TTC549 (cell line): ENCODE measurements around the gene EIF1AD.
"Not testable (repeated sequence)": the region's sequence is repeated elsewhere in the genome, so short reads cannot be mapped to it uniquely, and the experiment has no call there.

Source experiments
- FAIRE-seq: peaks from 2 replicates; lab custom pipeline; 2012; peaks lifted over from hg19 to GRCh38; lab: Jason Lieb, UNC

Gene EIF1AD

DNA sequence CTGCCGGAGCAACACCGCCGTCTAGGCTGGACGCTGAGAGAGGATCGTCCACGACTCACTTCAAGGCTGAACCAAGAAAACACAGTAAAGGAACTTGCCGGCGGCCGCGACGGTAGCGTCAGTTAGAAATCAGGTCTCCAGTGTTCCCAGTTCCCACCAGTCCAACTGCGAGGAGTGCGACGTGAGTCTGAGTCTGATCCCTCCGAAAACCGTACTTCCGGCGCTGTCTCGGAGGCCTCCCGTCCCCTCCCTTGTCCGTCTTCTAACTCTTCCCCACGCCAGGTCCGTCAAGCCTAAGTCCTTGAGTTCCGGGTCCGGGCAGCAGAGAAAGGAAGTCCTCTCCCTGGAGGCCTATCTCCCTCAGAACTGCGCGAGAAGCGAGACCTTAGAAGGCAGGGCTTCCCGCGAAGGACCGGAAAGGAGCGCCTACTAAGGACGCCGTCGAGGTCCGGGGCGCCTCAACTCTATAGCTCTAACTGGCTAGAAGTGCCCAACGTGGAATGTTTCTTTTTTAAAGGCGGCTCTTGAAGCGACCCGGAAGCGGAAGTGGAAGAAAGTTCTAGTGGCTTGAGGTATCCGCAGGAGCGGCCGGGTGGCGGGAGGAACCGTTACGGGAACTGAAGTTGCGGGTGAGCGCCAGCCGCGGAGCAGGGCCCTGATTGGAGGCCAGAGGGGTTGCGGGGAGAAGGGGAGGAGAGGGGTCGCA is at the start of gene EIF1AD, which contains the start of gene BANF1:
EIF1AD (minus strand) TSS at position 216 of the 706 bp plus-strand sequence. CDS start 1,768 bp downstream, outside the sequence.
BANF1 (plus strand) TSS at position 562 of the 706 bp plus-strand sequence. CDS start 748 bp downstream, outside the sequence.
- FAIRE-seq, result peak; percentile 26

- no peak for FAIRE-seq
These were observed 49.4 kb upstream of the EIF1AD start for GRCh38 chr11:66051371-66051765.

GRCh38 chr11:66050581-66051231 is 48.7 kb upstream of the EIF1AD start:
- FAIRE-seq, result no peak

DNA sequence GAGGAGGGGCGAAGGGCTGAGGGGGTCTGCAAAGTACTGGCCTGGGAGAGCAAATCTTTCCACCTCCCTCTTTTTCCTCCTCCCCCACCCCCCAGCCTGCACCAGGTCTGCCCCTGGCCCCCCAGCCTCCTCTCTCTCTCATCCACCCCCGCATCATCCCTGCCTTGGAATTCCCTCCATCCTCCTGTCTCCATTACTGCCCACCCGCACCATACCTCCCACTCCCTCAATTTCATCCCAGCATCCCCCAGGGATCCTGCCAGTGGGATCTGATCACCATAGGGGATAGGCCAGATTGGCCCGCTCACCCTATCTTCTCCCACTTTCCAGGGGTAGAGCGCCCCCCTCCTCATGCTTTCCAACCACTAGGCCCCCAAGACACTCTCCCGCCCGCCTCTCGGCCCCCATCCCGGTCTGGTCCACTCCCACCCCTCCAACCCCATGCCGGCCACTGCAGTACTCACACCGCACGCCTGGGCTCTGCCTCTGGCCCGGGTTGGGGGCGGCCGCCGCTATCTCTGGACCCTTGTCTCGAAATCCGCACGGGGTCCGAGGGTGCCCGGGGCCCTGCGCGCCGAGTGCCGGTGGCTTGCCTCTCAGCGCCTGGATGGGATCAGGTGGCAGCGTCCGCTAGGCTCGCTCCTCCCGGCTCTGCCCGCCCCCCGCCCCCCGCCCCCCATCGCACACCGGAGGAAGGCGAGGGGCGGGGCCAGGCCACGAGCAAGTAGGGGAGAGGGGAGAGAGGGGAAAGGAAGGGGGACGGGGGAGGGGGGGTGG is 46.8 kb upstream of the EIF1AD start, which contains the start of gene GAL3ST3:
GAL3ST3 (minus strand) TSS at position 615 of the 777 bp plus-strand sequence. CDS start 3,746 bp downstream, outside the sequence.
- no peak for FAIRE-seq

DNA sequence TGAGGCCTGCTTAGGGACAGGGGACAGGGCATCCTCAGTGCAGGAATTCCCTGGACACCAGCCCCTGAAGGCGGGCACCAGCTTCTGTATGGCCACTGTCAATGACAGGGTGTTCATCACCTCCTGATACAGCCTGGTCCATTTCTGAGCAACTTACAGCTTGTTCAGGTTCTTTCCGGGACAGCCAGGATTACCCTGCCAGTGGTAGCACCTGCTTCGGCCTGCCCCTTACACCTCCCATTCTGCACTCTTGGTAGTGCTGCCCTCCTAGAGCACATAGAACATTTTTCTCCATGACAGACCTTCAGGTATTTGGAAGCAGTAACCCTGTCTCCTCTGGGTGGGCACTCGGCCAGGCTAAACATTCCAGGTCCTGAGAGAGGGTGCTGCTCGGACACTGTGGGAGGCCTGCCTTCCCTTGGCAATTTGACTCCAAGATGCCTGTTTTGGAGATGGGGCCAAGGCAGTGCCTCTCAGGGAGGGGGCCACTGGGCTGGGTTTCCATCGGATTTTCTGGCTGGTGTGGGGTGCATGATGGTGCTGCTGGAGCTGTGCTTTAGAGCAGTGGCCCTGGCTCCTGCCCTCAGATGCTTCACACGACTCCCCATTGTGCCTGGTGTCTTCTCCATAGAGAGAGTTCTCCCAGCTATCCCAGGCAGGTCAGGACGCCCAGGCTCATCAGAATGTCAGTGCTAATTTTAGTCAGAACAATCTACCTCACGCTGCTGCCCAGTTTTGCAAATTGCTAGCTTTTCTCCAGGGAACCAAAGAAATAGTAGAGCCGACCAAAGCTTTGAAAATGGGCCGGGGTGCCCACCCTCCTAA is 45.8 kb upstream of the EIF1AD start:
- no peak for FAIRE-seq

DNA sequence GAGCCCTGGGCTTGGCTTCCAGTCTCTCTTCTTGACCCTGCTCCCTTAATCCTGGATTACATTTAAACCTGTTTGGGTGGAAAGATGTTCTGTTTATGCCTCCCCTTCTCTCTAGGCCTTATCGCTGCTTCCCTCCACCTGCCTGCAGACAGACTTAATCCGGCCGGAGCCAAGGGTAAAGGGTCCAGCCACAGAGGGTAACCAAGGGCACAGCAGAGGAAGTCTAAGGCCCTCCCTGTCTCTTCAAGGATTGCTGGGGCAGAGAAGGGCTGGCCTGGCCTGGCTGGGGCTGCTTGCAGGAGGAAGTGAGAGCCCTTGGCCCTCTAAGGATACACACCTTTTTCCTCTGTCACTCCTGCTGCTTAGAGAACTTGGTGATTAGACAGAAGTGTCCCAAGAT is 44.9 kb upstream of the EIF1AD start:
- no peak for FAIRE-seq

- FAIRE-seq, result no peak
These were observed 43.3 kb upstream of the EIF1AD start for GRCh38 chr11:66045177-66045639.

DNA sequence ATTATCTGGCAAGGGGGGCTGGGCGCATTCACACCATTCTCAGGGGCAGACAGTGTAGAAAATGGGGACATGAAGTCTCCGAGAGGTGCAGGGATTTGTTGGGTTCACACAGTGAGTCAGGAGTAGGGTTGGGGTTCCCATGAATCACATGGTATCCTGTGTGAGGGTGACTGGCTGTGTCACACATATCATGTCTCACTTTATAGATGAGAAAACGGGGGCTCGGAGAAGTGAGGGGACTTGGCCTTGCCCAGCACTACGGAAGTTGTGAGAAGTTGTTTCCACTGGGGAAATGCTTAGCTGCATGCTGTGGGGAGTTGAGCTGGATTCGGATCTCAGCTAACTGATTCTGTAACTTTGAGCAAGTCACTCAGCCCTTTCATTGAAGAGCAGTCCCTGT is 42.8 kb upstream of the EIF1AD start:
- FAIRE-seq, result no peak

GRCh38 chr11:66042996-66043906 is 41.3 kb upstream of the EIF1AD start:
- no peak for FAIRE-seq

DNA sequence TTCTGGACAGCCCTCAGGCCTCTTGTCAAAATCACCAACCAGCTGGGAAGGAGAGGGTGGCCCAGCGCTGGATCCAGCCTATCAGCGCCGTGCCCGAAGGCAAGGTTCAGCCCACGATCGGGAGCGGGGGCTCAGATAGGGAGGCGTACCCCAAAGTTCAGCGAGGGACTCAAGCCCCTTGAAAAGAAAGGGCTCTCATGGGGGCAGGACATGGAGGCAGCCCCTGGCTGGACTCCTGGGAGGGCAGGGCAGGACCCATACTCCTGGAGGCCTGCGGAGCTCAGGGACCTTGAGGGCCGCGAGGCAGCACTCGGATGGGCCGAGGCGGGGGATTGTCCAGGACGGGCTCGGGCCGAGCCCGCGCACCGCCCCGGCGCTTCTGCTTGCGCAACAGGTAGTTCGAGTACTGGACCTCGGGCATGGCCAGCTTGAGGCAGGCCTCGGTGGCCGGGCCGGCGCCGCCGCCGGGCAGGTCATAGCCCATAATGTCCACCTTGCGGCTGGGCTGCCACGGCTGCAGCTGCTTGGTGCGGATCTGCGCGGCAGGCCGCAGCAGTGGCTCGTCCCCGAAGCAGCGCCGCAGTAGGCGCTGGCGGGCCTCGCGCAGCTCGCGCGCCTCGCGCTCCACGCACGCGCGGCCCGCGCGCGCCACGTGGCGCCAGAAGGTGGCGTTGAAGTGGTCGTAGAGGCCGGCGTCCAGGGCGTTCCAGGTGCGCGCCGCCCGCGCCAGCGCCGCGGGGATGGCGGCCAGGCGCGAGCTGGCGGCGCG is 40.5 kb upstream of the EIF1AD start:
- FAIRE-seq, result no peak

GRCh38 chr11:66039765-66040164 is 37.8 kb upstream of the EIF1AD start:
- no peak for FAIRE-seq

DNA sequence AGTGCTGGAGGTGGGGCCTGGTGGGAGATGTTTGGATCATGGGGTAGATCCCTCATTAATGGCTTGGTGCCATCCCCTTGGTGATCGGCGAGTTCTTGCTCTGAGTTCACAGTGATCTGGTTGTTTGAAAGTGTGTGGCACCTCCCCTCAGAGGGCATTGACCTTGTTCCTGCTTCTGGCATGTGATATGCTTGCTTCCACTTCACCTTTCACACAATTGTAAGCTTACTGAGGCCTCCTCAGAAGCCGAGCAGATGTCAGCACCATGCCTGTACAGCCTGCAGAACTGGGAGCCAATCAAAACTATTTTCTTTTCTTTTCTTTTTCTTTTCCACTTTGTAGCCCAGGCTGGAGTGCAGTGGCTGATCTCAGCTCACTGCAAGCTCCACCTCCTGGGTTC is 35.4 kb upstream of the EIF1AD start:
- FAIRE-seq, result no peak

DNA sequence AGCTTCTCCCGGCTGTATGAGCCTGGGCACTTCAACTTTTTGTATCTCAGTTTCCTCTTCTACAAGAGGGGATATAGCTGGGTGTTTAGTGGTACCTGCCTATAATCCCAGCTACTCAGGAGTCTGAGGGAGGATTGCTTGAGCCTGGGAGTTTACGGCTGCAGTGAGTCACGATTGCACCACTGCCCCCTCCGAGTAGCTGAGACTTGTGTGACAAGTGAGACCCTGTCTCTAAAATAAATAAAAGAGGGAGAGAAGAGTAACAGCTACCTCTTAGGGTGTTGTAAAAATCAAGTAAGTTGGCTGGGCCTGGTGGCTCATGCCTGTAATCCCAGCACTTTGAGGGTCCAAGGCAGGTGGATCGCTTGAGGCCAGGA is 34.4 kb upstream of the EIF1AD start:
- FAIRE-seq, result no peak

DNA sequence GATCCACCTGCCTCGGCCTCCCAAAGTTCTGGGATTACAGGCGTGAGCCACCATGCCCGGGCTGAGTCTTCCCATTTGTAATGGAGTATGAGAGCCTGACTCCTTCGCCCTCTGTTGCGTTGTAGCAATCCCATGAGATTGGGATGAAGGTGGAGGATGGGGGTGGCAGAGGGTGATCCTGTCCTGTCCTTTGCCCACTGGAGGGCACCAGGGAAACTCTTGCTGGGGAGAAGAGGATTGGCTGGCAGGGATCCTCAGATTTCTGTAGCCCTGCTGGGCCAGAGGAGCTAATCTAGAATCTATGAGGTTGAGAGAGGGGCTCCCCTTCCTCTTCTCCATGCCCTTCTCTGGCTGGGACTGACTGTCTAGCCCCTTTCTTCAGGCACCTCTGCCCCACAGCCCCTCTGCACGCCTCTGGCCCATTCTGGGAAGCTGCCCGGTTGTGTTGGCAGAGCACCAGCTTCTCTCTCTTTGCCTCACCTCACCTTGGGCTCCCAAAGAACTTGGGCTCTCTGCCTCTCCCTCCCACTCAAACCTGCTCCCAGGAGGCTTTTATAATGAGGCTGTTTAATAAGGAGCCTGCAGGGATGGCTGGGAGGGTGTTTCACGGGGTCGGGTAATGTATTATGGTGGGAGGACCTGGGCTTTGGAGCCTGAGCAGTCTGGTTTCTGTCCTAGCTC is 33.8 kb upstream of the EIF1AD start:
- FAIRE-seq, result no peak

DNA sequence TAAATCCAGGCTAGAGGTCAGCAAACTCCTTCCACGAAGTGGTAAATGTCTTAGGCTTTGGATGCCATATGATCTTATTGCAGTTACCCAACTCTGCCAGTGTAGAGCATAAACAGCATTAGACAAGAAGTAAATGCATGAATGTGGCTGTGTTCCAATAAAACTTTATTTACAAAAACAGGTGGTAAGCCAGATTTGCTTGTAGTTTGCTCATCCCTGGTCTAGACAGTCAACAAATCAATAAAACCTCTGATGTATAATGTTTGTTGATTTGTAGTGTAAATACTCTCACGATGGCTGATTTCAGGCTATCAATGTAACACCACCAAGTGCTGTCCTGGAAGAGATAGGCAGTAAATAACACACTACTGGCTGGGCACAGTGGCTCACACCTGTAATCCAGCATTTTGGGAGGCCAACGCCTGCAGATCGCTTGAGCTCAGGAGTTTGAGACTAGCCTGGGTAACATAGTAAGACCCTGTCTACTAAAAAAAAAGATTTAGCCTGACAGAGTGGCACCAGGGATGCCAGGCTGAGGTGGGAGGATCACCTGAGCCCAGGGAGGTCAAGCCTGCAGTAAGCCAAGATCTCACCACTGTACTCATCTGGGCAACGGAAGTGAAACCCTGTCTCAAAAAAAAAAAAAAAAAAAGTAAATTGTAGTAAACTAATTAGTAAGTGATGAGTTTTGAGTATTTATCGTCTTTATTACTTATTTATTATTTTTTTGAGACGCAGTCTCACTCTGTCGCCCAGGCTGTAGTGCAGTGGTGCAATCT is 31.2 kb upstream of the EIF1AD start:
- no peak for FAIRE-seq

DNA sequence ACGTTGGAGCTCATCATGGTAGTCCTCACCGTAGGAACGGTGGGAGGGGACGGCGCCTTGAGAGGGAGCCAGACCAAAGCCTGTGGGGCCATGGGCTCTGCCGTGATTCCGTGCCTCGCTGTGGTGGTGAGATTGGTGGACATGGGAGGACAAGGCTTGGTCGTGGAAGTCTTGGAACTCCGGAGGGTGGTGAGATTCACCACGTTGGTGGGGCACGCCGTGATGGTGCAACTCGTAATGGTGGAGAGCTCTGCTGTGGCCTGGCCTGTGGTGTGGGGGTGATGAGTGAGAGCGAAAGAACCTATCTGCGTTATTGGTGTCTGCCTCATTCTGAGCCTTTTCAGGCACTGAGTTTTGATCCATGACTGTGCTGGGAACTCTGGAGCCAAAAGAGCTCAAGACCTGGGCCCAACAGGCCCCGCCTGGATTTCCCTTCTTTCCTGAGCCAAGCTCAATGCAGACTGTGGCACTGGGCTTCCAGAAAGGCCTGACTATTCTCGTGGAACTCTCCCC is 24.1 kb upstream of the EIF1AD start, which contains the start of gene CATSPER1:
CATSPER1 (minus strand) TSS at position 463 of the 513 bp plus-strand sequence; CDS start at position 363, 100 bp downstream.
- no peak for FAIRE-seq

DNA sequence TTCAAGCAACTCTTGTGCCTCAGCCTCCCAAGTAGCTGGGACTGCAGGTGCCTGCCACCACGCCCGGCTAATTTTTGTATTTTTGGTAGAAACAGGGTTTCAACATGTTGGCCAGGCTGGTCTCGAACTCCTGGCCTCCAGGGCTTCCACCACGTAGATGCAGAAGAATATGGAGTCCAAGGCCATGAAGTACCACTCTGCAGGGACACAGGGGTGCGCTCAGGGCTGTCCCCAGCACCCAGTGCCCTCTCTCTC is 21.2 kb upstream of the EIF1AD start:
- FAIRE-seq, result not testable (repeated sequence)

GRCh38 chr11:66022401-66023185 is 20.6 kb upstream of the EIF1AD start:
- FAIRE-seq, result no peak
